OCI-LY3 (cell line): ENCODE data around the gene HEATR3.

Experiments
- CTCF ChIP-seq: fragments of 200-600, 300-600 bp; sonication (generic); IDR thresholded peaks from 2 replicates; pipeline ENCODE4 v1.5.1; 2014; ENCODE audit warnings: antibody characterized with exemption, low read length, low read depth
- EZH2phosphoT487 ChIP-seq: fragments of 200-600 bp; shearing (Covaris generic); IDR thresholded peaks from 2 replicates; pipeline ENCODE4 v1.6.1; 2018; ENCODE audit warnings: antibody characterized with exemption, mixed run types, low read depth

GRCh38 chr16:50083996-50084395, 18.2 kb downstream of the HEATR3 start:
- TF ChIP-seq CTCF (no peak), EZH2phosphoT487 (no peak)
